Uterus (tissue), 2 donors: ENCODE measurements around the gene OVCH2.

Source experiments
- CTCF ChIP-seq, 4 experiments: fragments of 200-600 bp in 2 of 4; fragments of 450-650 bp in 2 of 4; sonication (generic) in 2 of 4; IDR thresholded peaks; one replicate each; pipeline ENCODE4 v1.5.1; 2016 to 2019; ENCODE audit warnings: antibody characterized with exemption in 4 of 4, mild to moderate bottlenecking in 2 of 4, moderate library complexity in 1 of 4
- POLR2A ChIP-seq, 2 donors: fragments of 450-650 bp; IDR thresholded peaks; one replicate each; pipeline ENCODE4 v1.6.1; 2016; ENCODE audit warnings: antibody characterized with exemption in 2 of 2, mild to moderate bottlenecking in 1 of 2, moderate library complexity in 1 of 2

DNA sequence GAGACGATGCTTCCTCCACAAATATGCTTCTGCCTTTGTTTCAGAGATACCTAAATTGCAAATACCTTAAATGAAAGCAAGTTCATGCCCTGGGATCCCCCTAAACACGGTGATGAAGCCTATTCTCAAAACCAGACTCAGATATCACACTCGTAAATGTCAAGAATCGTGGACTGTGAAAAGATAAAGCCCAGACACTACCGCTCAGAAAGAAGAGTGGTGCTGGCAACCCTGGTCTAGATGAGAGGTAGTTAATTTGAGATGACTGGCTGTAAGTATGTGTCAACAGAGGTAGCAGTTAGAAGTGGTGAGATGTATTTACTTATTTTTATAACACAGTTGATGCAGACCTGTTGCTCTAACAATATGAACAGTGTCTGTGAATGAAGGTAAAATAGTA, 2.5 kb downstream of the OVCH2 start:
- TF ChIP-seq CTCF (IDR thresholded peaks at IDR 0.05): no peak
- TF ChIP-seq POLR2A (IDR thresholded peaks at IDR 0.05): no peak
